Fibroblast of villous mesenchyme (primary cell): ENCODE results near the gene TBC1D16. TPM values are rescaled to one million over a fixed set of nuclear protein-coding genes. Genes with fewer than 3 reads are reported as not detected.

ENCODE experiments used
- DNase-seq: peaks from one replicate; pipeline ENCODE4 v3.0.0-alpha.2; 2010; ENCODE audit warnings: low read depth
- H3K4me3 ChIP-seq: 2 replicates; pipeline ENCODE4 v1.5.1; 2011; ENCODE audit warnings: low read depth, mild to moderate bottlenecking, low read length
- CTCF ChIP-seq: IDR thresholded peaks from 2 replicates; pipeline ENCODE4 v1.5.1; 2012; ENCODE audit warnings: low read depth, mild to moderate bottlenecking, low read length; ENCODE audit not compliant: insufficient read depth
- total RNA-seq: library from RNA; depleted of rRNA; stranded (reverse); fragments of >200 nt; gene quantifications from 2 replicates; pipeline ENCODE4 v1.2.3, GENCODE V29; 2012

The TBC1D16 gene
- total RNA-seq, 1 donor, result 32.8 TPM

GRCh38 chr17:79980246-79981043 lies 55.2 kb downstream of the TBC1D16 start:
- DNase-seq, result no peak
- H3K4me3 ChIP-seq, result no peak overlapping the region
- no peak for TF ChIP-seq CTCF

- TF ChIP-seq CTCF, result no peak
These were observed 55.9 kb downstream of the TBC1D16 start for GRCh38 chr17:79979816-79980215.

GRCh38 chr17:79979221-79979741 lies 56.4 kb downstream of the TBC1D16 start:
- no peak for TF ChIP-seq CTCF
- no peak for DNase-seq
- H3K4me3 ChIP-seq, result no peak overlapping the region

More at GRCh38 chr17:79979816-79980215, 55.9 kb downstream of the TBC1D16 start:
- no peak overlapping the region for H3K4me3 ChIP-seq
- DNase-seq, result no peak

- no peak for TF ChIP-seq CTCF
- no peak overlapping the region for H3K4me3 ChIP-seq
- peak; percentile 87 for DNase-seq
These were observed 57.2 kb downstream of the TBC1D16 start for GRCh38 chr17:79978548-79978855.

- no peak for DNase-seq
- H3K4me3 ChIP-seq, result no peak overlapping the region
These were observed 57.7 kb downstream of the TBC1D16 start for GRCh38 chr17:79977708-79978547.

GRCh38 chr17:79977161-79977631 lies 58.5 kb downstream of the TBC1D16 start:
- no peak for TF ChIP-seq CTCF
- no peak for DNase-seq
- H3K4me3 ChIP-seq, result no peak overlapping the region

More at GRCh38 chr17:79977708-79978547, 57.7 kb downstream of the TBC1D16 start:
- TF ChIP-seq CTCF, result no peak
